ENCODE data around the gene EXOC3L1.

DNA sequence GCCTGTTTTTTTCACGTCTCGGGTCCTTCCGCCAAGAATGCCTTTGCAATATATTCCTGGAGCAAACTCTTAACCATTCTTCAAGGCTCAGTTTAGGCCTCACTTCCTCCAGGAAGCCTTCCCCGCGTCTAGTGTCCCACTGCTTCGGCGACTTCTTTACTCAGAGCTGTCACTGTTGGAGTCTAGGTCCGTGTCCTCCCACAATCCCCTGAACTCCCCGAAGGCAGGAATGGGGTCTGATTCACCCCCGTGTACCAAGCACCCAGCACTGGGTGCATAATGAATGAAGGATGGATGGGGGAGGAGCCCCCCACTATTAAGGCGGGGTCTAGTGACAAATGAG lies 6.7 kb downstream of the EXOC3L1 start:
- no peak for TF ChIP-seq ATF3 (IDR thresholded peaks at IDR 0.05)
- no peak for TF ChIP-seq SIN3A (IDR thresholded peaks at IDR 0.05; ENCODE audit: low read depth)
- no peak for TF ChIP-seq EZH2 (IDR thresholded peaks at IDR 0.05)
- TF ChIP-seq JUND (IDR thresholded peaks at IDR 0.05): no peak
- no peak for TF ChIP-seq POLR2A (IDR thresholded peaks at IDR 0.05; ENCODE audit: borderline replicate concordance, extremely low read depth, insufficient read depth, insufficient read length)

Data from HCT116 (cell line).